ENCODE results near the gene CYP1A1. TPM values are rescaled to one million over a fixed set of nuclear protein-coding genes. Genes with fewer than 3 reads are reported as not detected.
A peak's percentile ranks its signal among the peaks of the same experiment; 100 is the strongest.

Gene CYP1A1
- total and polyA plus RNA-seq, 9 of the 15 experiments (the other 6 are each of a cell fraction or from before 2014, with no cell fraction given) = 0.04 to 0.13 (median 0.05) TPM; not detected in 5

DNA sequence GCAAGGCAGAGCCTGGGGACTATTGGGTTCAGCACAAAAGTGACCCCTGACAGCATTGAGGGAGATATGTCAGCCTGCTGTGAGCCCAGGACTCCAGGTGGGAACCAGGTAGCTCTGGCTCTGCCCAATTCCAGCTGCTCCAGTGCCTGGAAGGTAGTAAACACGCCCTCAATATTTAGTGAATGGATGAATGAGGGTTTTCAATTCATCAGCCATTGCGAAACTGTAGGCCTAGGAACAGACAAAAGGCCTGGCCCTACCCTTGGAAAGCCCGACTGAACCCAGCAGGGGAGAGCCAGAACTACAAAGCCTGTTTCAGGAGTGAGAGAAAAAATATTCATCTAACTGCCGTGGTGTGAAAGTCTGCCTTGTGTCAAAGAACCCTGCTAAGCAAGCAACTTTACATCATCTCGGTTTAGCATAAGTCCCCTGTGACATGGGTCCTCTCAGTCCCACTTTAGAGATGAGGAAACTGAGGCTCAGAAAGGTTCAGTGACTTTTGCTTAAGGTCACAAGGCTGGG, 48.5 kb upstream of the CYP1A1 start:
- POLR2A ChIA-PET = interaction anchor here (0.6 to 1.1 kb wide), 2 partner anchors 11 to 186 kb away, joined by 3 read pairs; no protein-coding TSS in a partner anchor
- Histone ChIP-seq H3K27me3 (ENCODE audit: control insufficient read depth in 2 of 2, insufficient read depth in 2 of 2, low read length in 2 of 2) (peaks cover 0 to 12% of the 10 kb centered on the region in 2 experiments; a peak in 2 of 5 replicates), H3K27ac (ENCODE audit: extremely low read depth, low read depth, low read length) (no peak overlapping the region), H3K9me3 (replicated peaks; ENCODE audit: control insufficient read depth, insufficient read depth, low read depth, low read length) (no peaks in the 10 kb centered on the region), H3K79me2 (ENCODE audit: control insufficient read depth, insufficient read depth, low read length) (no peaks in the 10 kb centered on the region), H3K4me3 (no peak overlapping the region), H3K9ac (ENCODE audit: insufficient read depth in 1 of 2, low read depth in 2 of 2, low read length in 2 of 2) (peak overlapping the region in 1 of 2 experiments; percentile 20; a peak in 1 of 4 replicates), H3K4me1 (replicated peaks in 1 of 2; ENCODE audit: control insufficient read depth in 2 of 2, insufficient read depth in 2 of 2, low read length in 2 of 2) (peaks cover 8 to 34% of the 10 kb centered on the region in 2 experiments), H3K36me3 (ENCODE audit: control insufficient read depth, insufficient read depth, low read length) (no peaks in the 10 kb centered on the region), H2AFZ (ENCODE audit: low read depth, low read length) (no peak overlapping the region), H3K4me2 (ENCODE audit: insufficient read depth, low read length) (no peak overlapping the region), H3K9me1 (ENCODE audit: control insufficient read depth, insufficient read depth, low read length) (peaks cover 4% of the 10 kb centered on the region), H4K20me1 (replicated peaks; ENCODE audit: control insufficient read depth, insufficient read depth, low read length) (no peaks in the 10 kb centered on the region; the same call in 1 of the 2 replicates)
- intact Hi-C loops (cut with micrococcal nuclease) = loop anchor here (5.0 to 10.0 kb wide), 2 partner anchors 64 to 431 kb away; partner anchors contain the start of gene C15orf39
- ATAC-seq (no peak), DNase-seq (ENCODE audit: extremely low read depth in 1 of 4, low spot score in 3 of 4) (no peak), FAIRE-seq (no peak)
- CTCF ChIA-PET (ENCODE audit: low intra/inter-chr PET ratio) = no interaction called here
- 13% methylated on average over 4 of the region's 5 CpGs for WGBS (ENCODE audit: insufficient coverage, low coverage, missing lambda C conversion rate)
- BruUV-seq (replicated peaks) = no TSS peak
- no peak for TF ChIP-seq ZNF12 (CRISPR knock-in tag; IDR thresholded peaks at IDR 0.05)
- TF ChIP-seq CEBPB (tag; IDR thresholded peaks at IDR 0.05) = peak; percentile 58
- TF ChIP-seq RBM25 (IDR thresholded peaks at IDR 0.05; ENCODE audit: low read depth, low read length, severe bottlenecking) = peak; percentile 38
- in situ Hi-C loops (cut with MboI) = loop anchor here (5.0 kb wide), 1 partner anchor 174 kb away; no protein-coding TSS in a partner anchor

DNA sequence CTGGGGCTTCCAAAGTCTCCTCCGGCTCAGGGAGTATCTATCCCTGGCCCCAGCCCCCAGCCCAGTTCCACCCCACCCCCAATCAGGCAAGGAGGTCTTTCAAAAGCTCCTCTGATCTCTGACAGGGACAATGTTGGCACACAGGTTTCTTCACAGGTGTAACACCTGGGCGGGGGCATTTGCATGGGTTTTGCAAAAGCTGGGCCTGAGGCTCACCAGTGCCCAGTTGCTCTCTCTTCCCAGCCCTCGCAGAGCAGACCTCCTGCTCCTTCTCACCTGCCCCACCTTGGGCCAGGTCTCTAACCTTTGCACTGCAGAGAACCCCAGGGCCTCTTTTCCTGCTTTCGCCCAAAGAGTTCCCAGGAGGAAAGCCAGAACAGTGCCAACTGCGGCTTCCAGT, 48.0 kb upstream of the CYP1A1 start:
- Histone ChIP-seq H3K36me3 (ENCODE audit: control insufficient read depth, insufficient read depth, low read length) (no peaks in the 10 kb centered on the region), H3K4me2 (ENCODE audit: insufficient read depth, low read length) (no peak overlapping the region), H4K20me1 (replicated peaks; ENCODE audit: control insufficient read depth, insufficient read depth, low read length) (no peaks in the 10 kb centered on the region; the same call in 1 of the 2 replicates), H2AFZ (ENCODE audit: low read depth, low read length) (no peak overlapping the region), H3K4me3 (no peak overlapping the region), H3K4me1 (replicated peaks in 1 of 2; ENCODE audit: control insufficient read depth in 2 of 2, insufficient read depth in 2 of 2, low read length in 2 of 2) (peaks cover 8 to 29% of the 10 kb centered on the region in 2 experiments), H3K9ac (ENCODE audit: insufficient read depth in 1 of 2, low read depth in 2 of 2, low read length in 2 of 2) (peak overlapping the region in 1 of 2 experiments; percentile 20; a peak in 1 of 4 replicates), H3K27me3 (ENCODE audit: control insufficient read depth in 2 of 2, insufficient read depth in 2 of 2, low read length in 2 of 2) (peaks cover 0 to 12% of the 10 kb centered on the region in 2 experiments; a peak in 2 of 5 replicates), H3K9me1 (ENCODE audit: control insufficient read depth, insufficient read depth, low read length) (peaks cover 4% of the 10 kb centered on the region), H3K9me3 (replicated peaks; ENCODE audit: control insufficient read depth, insufficient read depth, low read depth, low read length) (no peaks in the 10 kb centered on the region), H3K27ac (ENCODE audit: extremely low read depth, low read depth, low read length) (no peak overlapping the region), H3K79me2 (ENCODE audit: control insufficient read depth, insufficient read depth, low read length) (no peaks in the 10 kb centered on the region)
- ATAC-seq (no peak), FAIRE-seq (no peak), DNase-seq (ENCODE audit: extremely low read depth in 1 of 4, low spot score in 3 of 4) (no peak)
- intact Hi-C loops (cut with micrococcal nuclease) = loop anchor here (5.0 to 10.0 kb wide), 2 partner anchors 64 to 431 kb away; partner anchors contain the start of gene C15orf39
- in situ Hi-C loops (cut with MboI) = loop anchor here (5.0 kb wide), 1 partner anchor 174 kb away; no protein-coding TSS in a partner anchor
- no TSS peak for BruUV-seq (replicated peaks)
- POLR2A ChIA-PET = interaction anchor here (0.6 to 1.1 kb wide), 5 partner anchors 12 to 289 kb away, joined by 3 to 5 read pairs (median 3); no protein-coding TSS in a partner anchor
- CTCF ChIA-PET (ENCODE audit: low intra/inter-chr PET ratio) = no interaction called here
- 51% methylated on average over 5 of the region's 5 CpGs for WGBS (ENCODE audit: insufficient coverage, low coverage, missing lambda C conversion rate)
- TF ChIP-seq KDM1A (IDR thresholded peaks at IDR 0.05) = no peak
- TF ChIP-seq, protein P1, sequence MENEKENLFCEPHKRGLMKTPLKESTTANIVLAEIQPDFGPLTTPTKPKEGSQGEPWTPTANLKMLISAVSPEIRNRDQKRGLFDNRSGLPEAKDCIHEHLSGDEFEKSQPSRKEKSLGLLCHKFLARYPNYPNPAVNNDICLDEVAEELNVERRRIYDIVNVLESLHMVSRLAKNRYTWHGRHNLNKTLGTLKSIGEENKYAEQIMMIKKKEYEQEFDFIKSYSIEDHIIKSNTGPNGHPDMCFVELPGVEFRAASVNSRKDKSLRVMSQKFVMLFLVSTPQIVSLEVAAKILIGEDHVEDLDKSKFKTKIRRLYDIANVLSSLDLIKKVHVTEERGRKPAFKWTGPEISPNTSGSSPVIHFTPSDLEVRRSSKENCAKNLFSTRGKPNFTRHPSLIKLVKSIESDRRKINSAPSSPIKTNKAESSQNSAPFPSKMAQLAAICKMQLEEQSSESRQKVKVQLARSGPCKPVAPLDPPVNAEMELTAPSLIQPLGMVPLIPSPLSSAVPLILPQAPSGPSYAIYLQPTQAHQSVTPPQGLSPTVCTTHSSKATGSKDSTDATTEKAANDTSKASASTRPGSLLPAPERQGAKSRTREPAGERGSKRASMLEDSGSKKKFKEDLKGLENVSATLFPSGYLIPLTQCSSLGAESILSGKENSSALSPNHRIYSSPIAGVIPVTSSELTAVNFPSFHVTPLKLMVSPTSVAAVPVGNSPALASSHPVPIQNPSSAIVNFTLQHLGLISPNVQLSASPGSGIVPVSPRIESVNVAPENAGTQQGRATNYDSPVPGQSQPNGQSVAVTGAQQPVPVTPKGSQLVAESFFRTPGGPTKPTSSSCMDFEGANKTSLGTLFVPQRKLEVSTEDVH (IDR thresholded peaks at IDR 0.05; ENCODE audit: low read depth, partially characterized antibody) = no peak
- TF ChIP-seq TAF1 (IDR thresholded peaks at IDR 0.05; ENCODE audit: control insufficient read depth, extremely low read depth, insufficient read depth, low read length, severe bottlenecking) = no peak
- TF ChIP-seq MTA2 (IDR thresholded peaks at IDR 0.05; ENCODE audit: low read depth) = no peak
- TF ChIP-seq ZNF354B (CRISPR knock-in tag; IDR thresholded peaks at IDR 0.05) = no peak
- TF ChIP-seq NFIC (IDR thresholded peaks at IDR 0.05) = no peak
- no peak for TF ChIP-seq TAL1 (IDR thresholded peaks at IDR 0.05)
- TF ChIP-seq RHOXF2B (CRISPR knock-in tag; conservative IDR thresholded peaks at IDR 0.05) = no peak
